Kidney epithelial cell (primary cell): ENCODE measurements around the gene CELF2. TPM values are rescaled to one million over a fixed set of nuclear protein-coding genes. Genes with fewer than 3 reads are reported as not detected.

Source experiments
- DNase-seq: peaks from one replicate; pipeline ENCODE4 v3.0.0-alpha.2; 2010; ENCODE audit warnings: low read depth
- H3K27me3 ChIP-seq: 2 replicates; pipeline ENCODE4 v1.6.0; 2011; ENCODE audit warnings: low read length; ENCODE audit not compliant: control insufficient read depth, insufficient read depth
- H3K36me3 ChIP-seq: 2 replicates; pipeline ENCODE4 v1.5.1; 2011; ENCODE audit warnings: low read length; ENCODE audit not compliant: control insufficient read depth, insufficient read depth
- H3K4me3 ChIP-seq: 2 replicates; pipeline ENCODE4 v1.5.1; 2011; ENCODE audit warnings: low read depth, mild to moderate bottlenecking, control low read depth, low read length
- CTCF ChIP-seq: IDR thresholded peaks from 2 replicates; pipeline ENCODE4 v1.5.1; 2011; ENCODE audit warnings: mild to moderate bottlenecking, moderate library complexity, low read length, control low read depth, inconsistent platforms; ENCODE audit not compliant: insufficient read depth, poor library complexity, severe bottlenecking
- total RNA-seq: library from RNA; depleted of rRNA; stranded (reverse); fragments of >200 nt; gene quantifications from 2 replicates; pipeline ENCODE4 v1.2.3, GENCODE V29; 2015

Gene CELF2
- total RNA-seq, 1 donor from 2014 or later = 15.2 TPM

- TF ChIP-seq CTCF = no peak
- Histone ChIP-seq H3K27me3 (no peaks in the 10 kb centered on the region), H3K36me3 (no peaks in the 10 kb centered on the region), H3K4me3 (no peak overlapping the region)
- no peak for DNase-seq
Observed at GRCh38 chr10:11379771-11380170, 362.1 kb downstream of the CELF2 start.

- Histone ChIP-seq H3K27me3 (peaks cover 2% of the 10 kb centered on the region), H3K4me3 (no peak overlapping the region), H3K36me3 (no peaks in the 10 kb centered on the region)
- no peak for DNase-seq
- no peak for TF ChIP-seq CTCF
Observed at GRCh38 chr10:11381023-11381422, 363.4 kb downstream of the CELF2 start.

GRCh38 chr10:11381511-11381910, 363.8 kb downstream of the CELF2 start:
- DNase-seq = no peak
- no peak overlapping the region for H3K4me3 ChIP-seq
- no peaks in the 10 kb centered on the region for H3K36me3 ChIP-seq
- TF ChIP-seq CTCF = no peak
- H3K27me3 ChIP-seq = peaks cover 2% of the 10 kb centered on the region

GRCh38 chr10:11382187-11382586, 364.5 kb downstream of the CELF2 start:
- TF ChIP-seq CTCF = no peak
- H3K36me3 ChIP-seq = no peaks in the 10 kb centered on the region
- no peak for DNase-seq
- no peak overlapping the region for H3K4me3 ChIP-seq
- peaks cover 2% of the 10 kb centered on the region for H3K27me3 ChIP-seq

- no peak for DNase-seq
- no peak for TF ChIP-seq CTCF
- H3K4me3 ChIP-seq = no peak overlapping the region
- H3K36me3 ChIP-seq = no peaks in the 10 kb centered on the region
- H3K27me3 ChIP-seq = peaks cover 2% of the 10 kb centered on the region
Observed at GRCh38 chr10:11386044-11386443, 368.4 kb downstream of the CELF2 start.
